Duodenal mucosa (tissue), 2 donors: ENCODE data around the gene ANKHD1.

Experiments used
- H3K27ac ChIP-seq: one replicate; pipeline ENCODE4 v1.7.0; 2013; ENCODE audit warnings: low read depth, low read length
- H3K27me3 ChIP-seq, 2 donors: one replicate each; pipeline ENCODE4 v1.7.0; 2013; ENCODE audit warnings: low read length in 2 of 2, control low read depth in 1 of 2; ENCODE audit not compliant: insufficient read depth in 2 of 2, control insufficient read depth in 1 of 2
- H3K36me3 ChIP-seq, 2 donors: one replicate each; pipeline ENCODE4 v1.7.0; 2013; ENCODE audit warnings: low read length in 2 of 2, control low read depth in 1 of 2; ENCODE audit not compliant: insufficient read depth in 2 of 2, control insufficient read depth in 1 of 2
- H3K4me1 ChIP-seq, 2 donors: one replicate each; pipeline ENCODE4 v1.7.0; 2013; ENCODE audit warnings: low read length in 2 of 2, control low read depth in 1 of 2; ENCODE audit not compliant: insufficient read depth in 2 of 2, control insufficient read depth in 1 of 2
- H3K4me3 ChIP-seq, 2 donors: one replicate each; pipeline ENCODE4 v1.7.0; 2013; ENCODE audit warnings: low read length in 2 of 2, low read depth in 1 of 2
- H3K9ac ChIP-seq, 2 donors: one replicate each; pipeline ENCODE4 v1.7.0; 2013; ENCODE audit warnings: low read length in 2 of 2, low read depth in 1 of 2
- H3K9me3 ChIP-seq, 2 donors: one replicate each; pipeline ENCODE4 v1.7.0; 2013; ENCODE audit warnings: low read length in 2 of 2, control low read depth in 1 of 2; ENCODE audit not compliant: control insufficient read depth in 1 of 2

Gene ANKHD1

DNA sequence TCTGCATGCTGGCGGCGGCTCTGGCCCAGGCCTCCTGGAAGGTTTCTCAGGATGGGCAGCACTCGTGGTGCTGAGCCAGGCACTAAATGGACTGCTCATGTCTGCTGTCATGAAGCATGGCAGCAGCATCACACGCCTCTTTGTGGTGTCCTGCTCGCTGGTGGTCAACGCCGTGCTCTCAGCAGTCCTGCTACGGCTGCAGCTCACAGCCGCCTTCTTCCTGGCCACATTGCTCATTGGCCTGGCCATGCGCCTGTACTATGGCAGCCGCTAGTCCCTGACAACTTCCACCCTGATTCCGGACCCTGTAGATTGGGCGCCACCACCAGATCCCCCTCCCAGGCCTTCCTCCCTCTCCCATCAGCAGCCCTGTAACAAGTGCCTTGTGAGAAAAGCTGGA is 166.2 kb downstream of the ANKHD1 start:
- no peak overlapping the region for H3K4me3 ChIP-seq
- H3K9ac ChIP-seq: no peak overlapping the region
- H3K4me1 ChIP-seq: peaks cover 47 to 61% of the 10 kb centered on the region in 2 donors
- H3K27me3 ChIP-seq: no peaks in the 10 kb centered on the region
- no peak overlapping the region for H3K27ac ChIP-seq
- no peaks in the 10 kb centered on the region for H3K9me3 ChIP-seq
- H3K36me3 ChIP-seq: peaks cover 9 to 29% of the 10 kb centered on the region in 2 donors

DNA sequence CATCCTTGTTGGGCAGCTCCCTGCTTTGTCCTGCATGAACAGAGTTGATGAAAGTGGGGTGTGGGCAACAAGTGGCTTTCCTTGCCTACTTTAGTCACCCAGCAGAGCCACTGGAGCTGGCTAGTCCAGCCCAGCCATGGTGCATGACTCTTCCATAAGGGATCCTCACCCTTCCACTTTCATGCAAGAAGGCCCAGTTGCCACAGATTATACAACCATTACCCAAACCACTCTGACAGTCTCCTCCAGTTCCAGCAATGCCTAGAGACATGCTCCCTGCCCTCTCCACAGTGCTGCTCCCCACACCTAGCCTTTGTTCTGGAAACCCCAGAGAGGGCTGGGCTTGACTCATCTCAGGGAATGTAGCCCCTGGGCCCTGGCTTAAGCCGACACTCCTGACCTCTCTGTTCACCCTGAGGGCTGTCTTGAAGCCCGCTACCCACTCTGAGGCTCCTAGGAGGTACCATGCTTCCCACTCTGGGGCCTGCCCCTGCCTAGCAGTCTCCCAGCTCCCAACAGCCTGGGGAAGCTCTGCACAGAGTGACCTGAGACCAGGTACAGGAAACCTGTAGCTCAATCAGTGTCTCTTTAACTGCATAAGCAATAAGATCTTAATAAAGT is 166.9 kb downstream of the ANKHD1 start:
- Histone ChIP-seq H3K4me1 (peaks cover 43 to 56% of the 10 kb centered on the region in 2 donors), H3K27ac (no peak overlapping the region), H3K9ac (peak overlapping the region in 1 of 2 donors; percentile 41), H3K9me3 (no peaks in the 10 kb centered on the region), H3K4me3 (peak overlapping the region in 1 of 2 donors; percentile 8), H3K36me3 (peaks cover 9 to 29% of the 10 kb centered on the region in 2 donors), H3K27me3 (no peaks in the 10 kb centered on the region)

DNA sequence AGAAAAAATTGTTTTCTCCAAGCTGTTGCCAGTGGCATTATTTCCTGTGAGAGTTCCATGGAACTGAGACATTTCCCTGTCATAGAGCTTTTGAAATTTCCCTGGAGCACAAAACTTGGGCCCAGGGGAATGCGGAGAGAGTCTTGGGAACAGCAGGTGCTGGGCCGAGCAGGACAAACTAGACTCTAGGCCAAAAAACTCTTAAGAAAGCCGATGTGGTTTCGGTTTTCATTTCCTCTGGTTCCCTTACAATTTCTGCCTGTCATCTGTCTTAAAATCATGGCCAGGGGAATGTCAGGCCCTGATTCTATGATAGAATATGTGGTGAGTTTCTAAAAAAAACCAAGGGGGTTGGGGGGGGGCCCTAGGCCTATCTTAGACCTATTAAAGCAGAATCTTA is 167.6 kb downstream of the ANKHD1 start:
- Histone ChIP-seq H3K36me3 (peaks cover 9 to 29% of the 10 kb centered on the region in 2 donors), H3K9ac (peak overlapping the region in 1 of 2 donors; percentile 41), H3K27me3 (no peaks in the 10 kb centered on the region), H3K4me3 (peak overlapping the region; percentile 8), H3K4me1 (peaks cover 39 to 50% of the 10 kb centered on the region in 2 donors), H3K9me3 (no peaks in the 10 kb centered on the region), H3K27ac (no peak overlapping the region)

DNA sequence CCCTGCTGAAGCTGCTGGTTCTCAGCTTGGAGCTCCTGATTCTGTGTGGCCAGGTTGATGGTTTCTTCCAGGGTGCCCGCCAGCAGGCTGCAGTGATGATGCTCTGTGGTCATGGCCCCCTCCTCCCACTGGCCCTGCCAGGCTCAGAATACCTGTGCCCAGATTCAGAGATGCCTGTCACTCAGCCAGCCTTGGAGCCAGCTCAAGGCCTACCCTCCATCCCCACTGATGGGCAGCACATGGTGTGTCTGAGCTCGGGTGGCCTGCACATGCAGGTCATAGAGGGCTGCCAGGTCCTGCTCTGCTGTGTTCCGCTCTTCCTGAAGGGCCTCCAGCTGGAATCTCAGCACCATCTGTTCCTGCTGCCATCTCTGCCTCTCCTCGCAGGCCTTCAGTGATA is 168.4 kb downstream of the ANKHD1 start:
- H3K9ac ChIP-seq: no peak overlapping the region
- H3K27ac ChIP-seq: no peak overlapping the region
- H3K4me3 ChIP-seq: no peak overlapping the region
- peaks cover 9 to 29% of the 10 kb centered on the region in 2 donors for H3K36me3 ChIP-seq
- H3K4me1 ChIP-seq: peaks cover 38 to 49% of the 10 kb centered on the region in 2 donors
- no peaks in the 10 kb centered on the region for H3K27me3 ChIP-seq
- no peaks in the 10 kb centered on the region for H3K9me3 ChIP-seq

- H3K9ac ChIP-seq: no peak overlapping the region
- H3K4me1 ChIP-seq: peaks cover 34 to 44% of the 10 kb centered on the region in 2 donors
These were observed 168.9 kb downstream of the ANKHD1 start for GRCh38 chr5:140570488-140570887.

GRCh38 chr5:140571105-140571504 is 169.5 kb downstream of the ANKHD1 start:
- Histone ChIP-seq H3K9me3 (no peaks in the 10 kb centered on the region), H3K27ac (peak overlapping the region; percentile 11)

More at GRCh38 chr5:140570488-140570887, 168.9 kb downstream of the ANKHD1 start:
- Histone ChIP-seq H3K27me3 (no peaks in the 10 kb centered on the region), H3K4me3 (no peak overlapping the region), H3K27ac (peak overlapping the region; percentile 11), H3K36me3 (peaks cover 9 to 29% of the 10 kb centered on the region in 2 donors), H3K9me3 (no peaks in the 10 kb centered on the region)

DNA sequence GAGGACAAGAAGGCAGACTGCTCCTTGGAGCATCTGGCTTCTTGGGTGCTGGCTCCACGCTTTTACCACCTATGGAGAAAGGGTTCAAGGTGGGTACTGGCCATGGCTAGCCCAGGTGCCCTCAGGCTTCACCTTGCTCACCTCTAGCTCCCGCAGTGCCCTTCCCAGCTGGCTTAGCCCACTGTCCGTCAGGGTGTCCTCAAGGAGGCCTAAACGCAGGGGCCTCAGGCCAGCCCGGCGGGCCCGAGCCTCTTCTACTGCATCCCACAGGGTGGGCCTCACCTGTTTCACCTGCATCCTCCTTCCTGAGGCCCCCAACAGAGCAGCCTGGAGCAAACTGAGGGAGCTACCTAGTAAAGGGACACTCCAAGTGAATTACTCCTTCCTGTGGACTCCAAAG is 172.1 kb downstream of the ANKHD1 start:
- H3K4me1 ChIP-seq: peaks cover 23 to 24% of the 10 kb centered on the region in 2 donors
- peaks cover 0 to 3% of the 10 kb centered on the region in 2 donors for H3K36me3 ChIP-seq
- H3K4me3 ChIP-seq: no peak overlapping the region
- H3K27ac ChIP-seq: no peak overlapping the region
- no peak overlapping the region for H3K9ac ChIP-seq
- no peaks in the 10 kb centered on the region for H3K9me3 ChIP-seq
- no peaks in the 10 kb centered on the region for H3K27me3 ChIP-seq

More at GRCh38 chr5:140571105-140571504, 169.5 kb downstream of the ANKHD1 start:
- Histone ChIP-seq H3K4me1 (peaks cover 28 to 38% of the 10 kb centered on the region in 2 donors), H3K9ac (no peak overlapping the region), H3K36me3 (peaks cover 9 to 26% of the 10 kb centered on the region in 2 donors), H3K4me3 (no peak overlapping the region), H3K27me3 (no peaks in the 10 kb centered on the region)

- peaks cover 18 to 20% of the 10 kb centered on the region in 2 donors for H3K4me1 ChIP-seq
These were observed 172.5 kb downstream of the ANKHD1 start for GRCh38 chr5:140574165-140574564.

GRCh38 chr5:140575309-140575708 is 173.7 kb downstream of the ANKHD1 start:
- peaks cover 7 to 10% of the 10 kb centered on the region in 2 donors for H3K4me1 ChIP-seq
- H3K9me3 ChIP-seq: no peaks in the 10 kb centered on the region
- no peak overlapping the region for H3K9ac ChIP-seq
- H3K27ac ChIP-seq: no peak overlapping the region
- no peaks in the 10 kb centered on the region for H3K27me3 ChIP-seq
- H3K36me3 ChIP-seq: peaks cover 0 to 3% of the 10 kb centered on the region in 2 donors
- no peak overlapping the region for H3K4me3 ChIP-seq

More at GRCh38 chr5:140574165-140574564, 172.5 kb downstream of the ANKHD1 start:
- Histone ChIP-seq H3K36me3 (peaks cover 0 to 3% of the 10 kb centered on the region in 2 donors), H3K9me3 (no peaks in the 10 kb centered on the region), H3K4me3 (no peak overlapping the region), H3K9ac (no peak overlapping the region), H3K27ac (no peak overlapping the region), H3K27me3 (no peaks in the 10 kb centered on the region)

- H3K27me3 ChIP-seq: no peaks in the 10 kb centered on the region
- H3K36me3 ChIP-seq: no peaks in the 10 kb centered on the region
- H3K9ac ChIP-seq: no peak overlapping the region
- H3K4me1 ChIP-seq: peaks cover 0 to 3% of the 10 kb centered on the region in 2 donors
- H3K4me3 ChIP-seq: no peak overlapping the region
- H3K9me3 ChIP-seq: no peaks in the 10 kb centered on the region
- H3K27ac ChIP-seq: no peak overlapping the region
These were observed 175.2 kb downstream of the ANKHD1 start for GRCh38 chr5:140576776-140577201.
